Psoas muscle (tissue), 8 donors: ENCODE data around the gene REV1. TPM values are rescaled to one million over a fixed set of nuclear protein-coding genes. Genes with fewer than 3 reads are reported as not detected.
A peak's percentile ranks its signal among the peaks of the same experiment; 100 is the strongest.

Source experiments
- ATAC-seq, 4 donors: fragments of 200-7000 bp; cut with Tn5 transposase; one replicate each; pipeline ENCODE4 v1.9.1; 2020; ENCODE audit warnings: moderate library complexity in 3 of 4, mild to moderate bottlenecking in 2 of 4
- DNase-seq, 2 donors: peaks; one replicate each; pipeline ENCODE4 v3.0.0-alpha.2; 2020
- H3K27ac ChIP-seq: fragments of 200-600 bp; one replicate; pipeline ENCODE4 v1.8.0; 2022
- H3K27me3 ChIP-seq, 3 donors: fragments of 200-600 bp in 1 of 3; one replicate each; pipeline versions ENCODE4 v1.6.1 to v1.8.0; 2013 to 2022; ENCODE audit warnings: low read length in 2 of 3, mild to moderate bottlenecking in 2 of 3, moderate library complexity in 1 of 3; ENCODE audit not compliant: insufficient read depth in 3 of 3
- H3K36me3 ChIP-seq, 2 donors: fragments of 200-600 bp in 1 of 2; one replicate each; pipeline versions ENCODE4 v1.6.1 to v1.8.0; 2013 to 2022; ENCODE audit warnings: low read depth in 1 of 2, mild to moderate bottlenecking in 1 of 2, moderate library complexity in 1 of 2; ENCODE audit not compliant: insufficient read depth in 1 of 2
- H3K4me1 ChIP-seq: fragments of 200-600 bp; one replicate; pipeline ENCODE4 v1.8.0; 2022
- H3K4me3 ChIP-seq: fragments of 200-600 bp; one replicate; pipeline ENCODE4 v1.8.0; 2022; ENCODE audit warnings: mild to moderate bottlenecking
- H3K9me3 ChIP-seq: fragments of 200-600 bp; one replicate; pipeline ENCODE4 v1.8.0; 2022
- CTCF ChIP-seq: fragments of 200-600 bp; IDR thresholded peaks from one replicate; pipeline ENCODE4 v1.8.0; 2022; ENCODE audit warnings: antibody characterized with exemption
- WGBS, 3 donors: extraction: QIAGEN DNeasy Blood & Tissue Kit; methylation state at CpG; one replicate each; pipeline versions ENCODE4 v1.1.6 to v1.1.7; 2013; 5-methylcytosine and 5-hydroxymethylcytosine counted together
- intact Hi-C, 2 donors: fragments of 100-400 bp; cut with DNase I; formaldehyde crosslinking; loops; one replicate each; pipeline versions ENCODE4 v1.11.0 to v1.14.2; 2022
- polyA plus RNA-seq, 3 donors: library from polyadenylated mRNA; stranded (reverse); fragments of 200-250 nt; gene quantifications; one replicate each; pipeline ENCODE4 v1.2.3, GENCODE V29; 2013
- total RNA-seq, 4 donors: library from RNA; stranded (reverse); fragmentation: NEBNext Ultra II Directional in 2 of 4; extraction: Animal tissue kit (Norgen Biotek cat#: 25700) in 2 of 4; gene quantifications; one replicate each; pipeline versions ENCODE4 v1.2.1 to v1.2.4, GENCODE V29; 2021 to 2023
- donor health status: healthy with polysubstance abuse.
- donor health status: DM: no; HTN: no; CAD: no; lungs with moderate emphysema.
- donor health status: Bipolar disorder and iron deficiency.
- donor health status: healthy.
- donor health status: DM: yes; HTN: yes; CAD: no.
- donor health status: DM: no; HTN: no; CAD: no.
- donor health status: DM: no; HTN: no; CAD: no.
- donor health status: DM: yes; HTN: yes; CAD: no.

Gene REV1
- total and polyA plus RNA-seq, 7 donors: 9.1 to 26.0 (median 19.9) TPM

- no peak for TF ChIP-seq CTCF
- intact Hi-C loops: no loop called here
- 83 to 88% (median 85%) methylated on average over 4 of the region's 4 CpGs for WGBS, 3 donors
Observed at GRCh38 chr2:99401841-99402240, 88.0 kb downstream of the REV1 start.

GRCh38 chr2:99399795-99400194 is 90.0 kb downstream of the REV1 start:
- Histone ChIP-seq H3K36me3 (peaks cover 27 to 100% of the 10 kb centered on the region in 2 donors), H3K27me3 (no peaks in the 10 kb centered on the region), H3K9me3 (no peaks in the 10 kb centered on the region), H3K4me3 (no peak overlapping the region), H3K4me1 (peaks cover 8% of the 10 kb centered on the region), H3K27ac (no peak overlapping the region)
- no peak for DNase-seq
- no peak for ATAC-seq
- intact Hi-C loops: no loop called here
- no peak for TF ChIP-seq CTCF
- 88 to 92% (median 91%) methylated on average over 2 of the region's 2 CpGs for WGBS, 3 donors

More at GRCh38 chr2:99401841-99402240, 88.0 kb downstream of the REV1 start:
- no peaks in the 10 kb centered on the region for H3K9me3 ChIP-seq
- no peaks in the 10 kb centered on the region for H3K27me3 ChIP-seq
- H3K4me3 ChIP-seq: no peak overlapping the region
- ATAC-seq (no peak), DNase-seq (no peak)
- H3K4me1 ChIP-seq: peaks cover 17% of the 10 kb centered on the region
- H3K27ac ChIP-seq: no peak overlapping the region
- H3K36me3 ChIP-seq: peaks cover 33 to 100% of the 10 kb centered on the region in 2 donors

- Histone ChIP-seq H3K4me1 (peaks cover 7% of the 10 kb centered on the region), H3K27ac (peak overlapping the region; percentile 61), H3K9me3 (no peaks in the 10 kb centered on the region), H3K36me3 (peaks cover 22 to 100% of the 10 kb centered on the region in 2 donors), H3K27me3 (no peaks in the 10 kb centered on the region), H3K4me3 (no peak overlapping the region)
- intact Hi-C loops: no loop called here
- no peak for TF ChIP-seq CTCF
- no peak for DNase-seq
- 74 to 83% (median 78%) methylated on average over 5 of the region's 5 CpGs for WGBS, 3 donors
- ATAC-seq: no peak
Observed at GRCh38 chr2:99399063-99399462, 90.8 kb downstream of the REV1 start.

GRCh38 chr2:99398303-99398702 is 91.5 kb downstream of the REV1 start:
- H3K4me3 ChIP-seq: no peak overlapping the region
- peak overlapping the region; percentile 61 for H3K27ac ChIP-seq
- H3K36me3 ChIP-seq: peaks cover 21 to 100% of the 10 kb centered on the region in 2 donors
- ATAC-seq: peak; percentile 52 to 84 (median 69)
- DNase-seq: no peak
- TF ChIP-seq CTCF: no peak
- intact Hi-C loops: no loop called here
- 69 to 84% (median 69%) methylated on average over 5 of the region's 5 CpGs for WGBS, 3 donors
- H3K27me3 ChIP-seq: no peaks in the 10 kb centered on the region
- H3K9me3 ChIP-seq: no peaks in the 10 kb centered on the region
- peaks cover 7% of the 10 kb centered on the region for H3K4me1 ChIP-seq

- H3K4me3 ChIP-seq: no peak overlapping the region
- H3K27ac ChIP-seq: no peak overlapping the region
- intact Hi-C loops: no loop called here
- H3K36me3 ChIP-seq: peaks cover 21 to 100% of the 10 kb centered on the region in 2 donors
- no peaks in the 10 kb centered on the region for H3K27me3 ChIP-seq
- H3K9me3 ChIP-seq: no peaks in the 10 kb centered on the region
- 84 to 95% (median 88%) methylated on average over 3 of the region's 3 CpGs for WGBS, 3 donors
- DNase-seq: no peak
- no peak for TF ChIP-seq CTCF
- peaks cover 7% of the 10 kb centered on the region for H3K4me1 ChIP-seq
- peak in 1 of 4 donors; percentile 4 for ATAC-seq
Observed at GRCh38 chr2:99397266-99397920, 92.4 kb downstream of the REV1 start.
